ENCODE results near the gene MRPL11. TPM values are rescaled to one million over a fixed set of nuclear protein-coding genes. Genes with fewer than 3 reads are reported as not detected.

MRPL11 gene
- total and polyA plus RNA-seq, 2 experiments from 2014 or later: 139 to 237 TPM

- Mint-ChIP-seq H3K9me3 (peaks cover 4% of the 10 kb centered on the region), H3K4me1 (no peaks in the 10 kb centered on the region), H3K27me3 (ENCODE audit: insufficient read depth, low read depth, poor library complexity) (peaks cover 6% of the 10 kb centered on the region), H3K27ac (no peak overlapping the region), H3K36me3 (ENCODE audit: low read depth) (no peaks in the 10 kb centered on the region), H3K4me3 (no peak overlapping the region)
- no peak overlapping the region for H3K4me2 ChIP-seq
- peak; percentile 94 for DNase-seq (ENCODE audit: low spot score)
- H4K20me1 ChIP-seq (replicated peaks; ENCODE audit: insufficient read depth): no peaks in the 10 kb centered on the region
- peak overlapping the region; percentile 76; the same call in 1 of the 2 replicates for H2AFZ ChIP-seq
- no peak overlapping the region for H3K27ac ChIP-seq (ENCODE audit: low read depth)
- H3K4me3 ChIP-seq: no peak overlapping the region
- no peaks in the 10 kb centered on the region for H3K36me3 ChIP-seq (ENCODE audit: insufficient read depth)
- H3K79me2 ChIP-seq (replicated peaks; ENCODE audit: insufficient read depth): no peaks in the 10 kb centered on the region
- no peaks in the 10 kb centered on the region; the same call in 1 of the 2 replicates for H3F3A ChIP-seq (replicated peaks; ENCODE audit: low read depth)
- H3K9me2 ChIP-seq (ENCODE audit: insufficient read depth): no peaks in the 10 kb centered on the region
- ATAC-seq: peak; percentile 84
- H3K4me1 ChIP-seq (ENCODE audit: insufficient read depth): no peaks in the 10 kb centered on the region
- no peaks in the 10 kb centered on the region for H3K27me3 ChIP-seq (ENCODE audit: insufficient read depth)
- TF ChIP-seq CREB1 (CRISPR knock-in tag; IDR thresholded peaks at IDR 0.05; ENCODE audit: low read depth): no peak
- TF ChIP-seq, protein P1, sequence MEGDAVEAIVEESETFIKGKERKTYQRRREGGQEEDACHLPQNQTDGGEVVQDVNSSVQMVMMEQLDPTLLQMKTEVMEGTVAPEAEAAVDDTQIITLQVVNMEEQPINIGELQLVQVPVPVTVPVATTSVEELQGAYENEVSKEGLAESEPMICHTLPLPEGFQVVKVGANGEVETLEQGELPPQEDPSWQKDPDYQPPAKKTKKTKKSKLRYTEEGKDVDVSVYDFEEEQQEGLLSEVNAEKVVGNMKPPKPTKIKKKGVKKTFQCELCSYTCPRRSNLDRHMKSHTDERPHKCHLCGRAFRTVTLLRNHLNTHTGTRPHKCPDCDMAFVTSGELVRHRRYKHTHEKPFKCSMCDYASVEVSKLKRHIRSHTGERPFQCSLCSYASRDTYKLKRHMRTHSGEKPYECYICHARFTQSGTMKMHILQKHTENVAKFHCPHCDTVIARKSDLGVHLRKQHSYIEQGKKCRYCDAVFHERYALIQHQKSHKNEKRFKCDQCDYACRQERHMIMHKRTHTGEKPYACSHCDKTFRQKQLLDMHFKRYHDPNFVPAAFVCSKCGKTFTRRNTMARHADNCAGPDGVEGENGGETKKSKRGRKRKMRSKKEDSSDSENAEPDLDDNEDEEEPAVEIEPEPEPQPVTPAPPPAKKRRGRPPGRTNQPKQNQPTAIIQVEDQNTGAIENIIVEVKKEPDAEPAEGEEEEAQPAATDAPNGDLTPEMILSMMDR (conservative IDR thresholded peaks at IDR 0.05; ENCODE audit: low read depth in 2 of 2): peak; percentile 84 to 93
- TF ChIP-seq, protein P2, sequence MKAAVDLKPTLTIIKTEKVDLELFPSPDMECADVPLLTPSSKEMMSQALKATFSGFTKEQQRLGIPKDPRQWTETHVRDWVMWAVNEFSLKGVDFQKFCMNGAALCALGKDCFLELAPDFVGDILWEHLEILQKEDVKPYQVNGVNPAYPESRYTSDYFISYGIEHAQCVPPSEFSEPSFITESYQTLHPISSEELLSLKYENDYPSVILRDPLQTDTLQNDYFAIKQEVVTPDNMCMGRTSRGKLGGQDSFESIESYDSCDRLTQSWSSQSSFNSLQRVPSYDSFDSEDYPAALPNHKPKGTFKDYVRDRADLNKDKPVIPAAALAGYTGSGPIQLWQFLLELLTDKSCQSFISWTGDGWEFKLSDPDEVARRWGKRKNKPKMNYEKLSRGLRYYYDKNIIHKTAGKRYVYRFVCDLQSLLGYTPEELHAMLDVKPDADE (IDR thresholded peaks at IDR 0.05): no peak
Observed at GRCh38 chr11:66388780-66389386, 49.8 kb downstream of the MRPL11 start.

DNA sequence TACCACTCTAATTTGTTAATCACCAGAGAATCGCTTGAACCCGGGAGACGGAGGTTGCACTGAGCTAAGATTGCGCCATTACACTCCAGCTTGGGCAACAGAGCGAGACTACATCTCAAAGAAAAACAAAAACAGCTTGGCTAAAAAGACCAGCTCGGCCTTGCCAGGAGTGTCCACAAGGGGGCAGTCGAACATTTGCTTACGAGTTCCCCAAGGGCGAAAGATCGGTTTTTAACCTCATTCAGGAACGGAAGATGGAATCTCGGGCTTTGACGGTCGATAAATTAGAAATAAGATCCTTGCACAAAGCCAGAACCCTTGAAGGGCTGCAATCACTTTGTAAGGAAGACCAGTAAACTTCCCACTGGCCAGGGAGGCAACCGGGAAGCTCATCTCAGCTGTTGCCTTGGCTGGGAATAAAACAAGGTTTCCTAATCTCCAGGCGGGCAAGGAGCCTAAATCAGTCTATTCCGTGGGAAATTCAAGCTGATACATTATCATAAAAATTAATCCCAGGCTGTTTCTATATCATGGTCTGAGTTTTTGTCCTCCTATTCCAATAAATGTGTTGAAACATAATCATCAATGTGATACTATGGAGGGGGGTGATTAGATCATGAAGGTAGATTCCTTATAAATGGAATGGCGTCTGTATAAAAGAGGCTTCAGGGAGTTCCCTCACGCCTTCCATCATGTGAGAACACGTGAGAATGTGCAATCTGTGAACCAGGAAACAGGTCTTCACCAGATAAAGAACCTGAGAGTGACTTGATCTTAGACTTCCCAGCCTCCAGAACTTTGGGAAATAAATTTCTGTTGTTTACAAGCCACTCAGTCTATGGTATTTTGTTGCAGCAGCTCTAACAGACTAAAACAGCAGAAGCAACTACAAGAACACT, 52.2 kb downstream of the MRPL11 start:
- peak; percentile 74 for ATAC-seq
- TF ChIP-seq, protein P1 (conservative IDR thresholded peaks at IDR 0.05; ENCODE audit: low read depth in 2 of 2): peak; percentile 90 to 98
- no peak for TF ChIP-seq POLR2AphosphoS5 (IDR thresholded peaks at IDR 0.05; ENCODE audit: low read depth)
- Histone ChIP-seq H2AFZ (peak overlapping the region; percentile 15; the same call in 1 of the 2 replicates), H3K4me1 (ENCODE audit: insufficient read depth) (no peaks in the 10 kb centered on the region), H3K36me3 (ENCODE audit: insufficient read depth) (no peaks in the 10 kb centered on the region), H3K4me3 (peak overlapping the region; percentile 32; the same call in 1 of the 2 replicates), H3K79me2 (replicated peaks; ENCODE audit: insufficient read depth) (no peaks in the 10 kb centered on the region), H3K9me2 (ENCODE audit: insufficient read depth) (no peaks in the 10 kb centered on the region), H3F3A (replicated peaks; ENCODE audit: low read depth) (no peaks in the 10 kb centered on the region; the same call in 1 of the 2 replicates), H3K4me2 (peak overlapping the region; percentile 63), H3K27me3 (ENCODE audit: insufficient read depth) (no peaks in the 10 kb centered on the region), H4K20me1 (replicated peaks; ENCODE audit: insufficient read depth) (no peaks in the 10 kb centered on the region), H3K27ac (ENCODE audit: low read depth) (no peak overlapping the region)
- DNase-seq (ENCODE audit: low spot score): peak; percentile 97
- Mint-ChIP-seq H3K36me3 (ENCODE audit: low read depth) (no peaks in the 10 kb centered on the region), H3K4me3 (peak overlapping the region; percentile 53), H3K9me3 (no peaks in the 10 kb centered on the region), H3K27me3 (ENCODE audit: insufficient read depth, low read depth, poor library complexity) (peaks cover 6% of the 10 kb centered on the region), H3K4me1 (no peaks in the 10 kb centered on the region), H3K27ac (no peak overlapping the region)

Small RNAs within 50 kb of the gene (small RNA-seq; reads per million reads assigned to genes)
- not detected for gene RF00416 (ENCODE audit: low replicate concordance)
- gene RNU1-84P (ENCODE audit: low replicate concordance): not detected

Other genes starting within 250 kb of the MRPL11 start
- 31.1 and 40.4 TPM in 2 replicates for gene KLC2, start 181.1 kb downstream of the MRPL11 start, total RNA-seq (2014; rRNA removed; shearing (Covaris generic))
- 17.8 and 18.3 TPM in 2 replicates for gene KLC2, start 181.1 kb downstream of the MRPL11 start, polyA plus RNA-seq (2016; fragmentation: Nextera tagmentation; extraction: Ambion mirVana)
- gene RAB1B, start 170.2 kb downstream of the MRPL11 start, total RNA-seq (2014; rRNA removed; shearing (Covaris generic)): 92.7 and 99.6 TPM in 2 replicates
- gene RAB1B, start 170.2 kb downstream of the MRPL11 start, polyA plus RNA-seq (2016; fragmentation: Nextera tagmentation; extraction: Ambion mirVana): 30.3 and 30.5 TPM in 2 replicates
- gene CNIH2, start 160.7 kb downstream of the MRPL11 start, total RNA-seq (2014; rRNA removed; shearing (Covaris generic)): 9.2 and 10.8 TPM in 2 replicates
- 4.3 and 7.9 TPM in 2 replicates for gene CNIH2, start 160.7 kb downstream of the MRPL11 start, polyA plus RNA-seq (2016; fragmentation: Nextera tagmentation; extraction: Ambion mirVana)
- gene YIF1A, start 149.7 kb downstream of the MRPL11 start, total RNA-seq (2014; rRNA removed; shearing (Covaris generic)): 75.0 and 87.0 TPM in 2 replicates
- gene YIF1A, start 149.7 kb downstream of the MRPL11 start, polyA plus RNA-seq (2016; fragmentation: Nextera tagmentation; extraction: Ambion mirVana): 71.5 and 75.6 TPM in 2 replicates
- 4.4 and 5.0 TPM in 2 replicates for gene TMEM151A, start 147.0 kb downstream of the MRPL11 start, total RNA-seq (2014; rRNA removed; shearing (Covaris generic))
- 1.0 and 1.2 TPM in 2 replicates for gene TMEM151A, start 147.0 kb downstream of the MRPL11 start, polyA plus RNA-seq (2016; fragmentation: Nextera tagmentation; extraction: Ambion mirVana)
- 2.0 and 3.8 TPM in 2 replicates for gene CD248, start 121.8 kb downstream of the MRPL11 start, total RNA-seq (2014; rRNA removed; shearing (Covaris generic))
- 2.4 and 2.7 TPM in 2 replicates for gene CD248, start 121.8 kb downstream of the MRPL11 start, polyA plus RNA-seq (2016; fragmentation: Nextera tagmentation; extraction: Ambion mirVana)
- gene RIN1, start 102.4 kb downstream of the MRPL11 start, total RNA-seq (2014; rRNA removed; shearing (Covaris generic)): 3.7 and 8.2 TPM in 2 replicates
- gene RIN1, start 102.4 kb downstream of the MRPL11 start, polyA plus RNA-seq (2016; fragmentation: Nextera tagmentation; extraction: Ambion mirVana): 1.9 and 2.5 TPM in 2 replicates
- 53.6 and 59.1 TPM in 2 replicates for gene BRMS1, start 93.7 kb downstream of the MRPL11 start, total RNA-seq (2014; rRNA removed; shearing (Covaris generic))
- gene BRMS1, start 93.7 kb downstream of the MRPL11 start, polyA plus RNA-seq (2016; fragmentation: Nextera tagmentation; extraction: Ambion mirVana): 61.7 and 62.2 TPM in 2 replicates
- 41.9 TPM in 2 replicates for gene B4GAT1, start 91.2 kb downstream of the MRPL11 start, total RNA-seq (2014; rRNA removed; shearing (Covaris generic))
- 23.5 and 26.7 TPM in 2 replicates for gene B4GAT1, start 91.2 kb downstream of the MRPL11 start, polyA plus RNA-seq (2016; fragmentation: Nextera tagmentation; extraction: Ambion mirVana)
- 26.3 and 31.1 TPM in 2 replicates for gene SLC29A2, start 67.1 kb downstream of the MRPL11 start, total RNA-seq (2014; rRNA removed; shearing (Covaris generic))
- gene SLC29A2, start 67.1 kb downstream of the MRPL11 start, polyA plus RNA-seq (2016; fragmentation: Nextera tagmentation; extraction: Ambion mirVana): 26.0 TPM in 2 replicates
- gene NPAS4, start 17.8 kb downstream of the MRPL11 start, total RNA-seq (2014; rRNA removed; shearing (Covaris generic)): 0.35 and 0.97 TPM in 2 replicates
- gene NPAS4, start 17.8 kb downstream of the MRPL11 start, polyA plus RNA-seq (2016; fragmentation: Nextera tagmentation; extraction: Ambion mirVana): 0.66 and 0.71 TPM in 2 replicates
- gene PELI3, start 28.1 kb upstream of the MRPL11 start, total RNA-seq (2014; rRNA removed; shearing (Covaris generic)): 8.5 and 9.1 TPM in 2 replicates
- gene PELI3, start 28.1 kb upstream of the MRPL11 start, polyA plus RNA-seq (2016; fragmentation: Nextera tagmentation; extraction: Ambion mirVana): 2.2 and 2.8 TPM in 2 replicates
- 85.9 and 101 TPM in 2 replicates for gene DPP3, start 41.6 kb upstream of the MRPL11 start, total RNA-seq (2014; rRNA removed; shearing (Covaris generic))
- gene DPP3, start 41.6 kb upstream of the MRPL11 start, polyA plus RNA-seq (2016; fragmentation: Nextera tagmentation; extraction: Ambion mirVana): 22.2 and 22.7 TPM in 2 replicates
- gene BBS1, start 71.8 kb upstream of the MRPL11 start, total RNA-seq (2014; rRNA removed; shearing (Covaris generic)): 27.8 and 41.3 TPM in 2 replicates
- gene BBS1, start 71.8 kb upstream of the MRPL11 start, polyA plus RNA-seq (2016; fragmentation: Nextera tagmentation; extraction: Ambion mirVana): 8.7 and 11.6 TPM in 2 replicates
- 10.0 and 13.1 TPM in 2 replicates for gene ZDHHC24, start 107.2 kb upstream of the MRPL11 start, total RNA-seq (2014; rRNA removed; shearing (Covaris generic))
- gene ZDHHC24, start 107.2 kb upstream of the MRPL11 start, polyA plus RNA-seq (2016; fragmentation: Nextera tagmentation; extraction: Ambion mirVana): 5.6 and 7.3 TPM in 2 replicates
- 3.8 and 6.3 TPM in 2 replicates for gene ACTN3, start 108.1 kb upstream of the MRPL11 start, total RNA-seq (2014; rRNA removed; shearing (Covaris generic))
- 6.0 and 7.3 TPM in 2 replicates for gene ACTN3, start 108.1 kb upstream of the MRPL11 start, polyA plus RNA-seq (2016; fragmentation: Nextera tagmentation; extraction: Ambion mirVana)
- 39.9 and 51.1 TPM in 2 replicates for gene CTSF, start 129.8 kb upstream of the MRPL11 start, total RNA-seq (2014; rRNA removed; shearing (Covaris generic))
- gene CTSF, start 129.8 kb upstream of the MRPL11 start, polyA plus RNA-seq (2016; fragmentation: Nextera tagmentation; extraction: Ambion mirVana): 20.4 and 21.6 TPM in 2 replicates
- 0.74 and 1.2 TPM in 2 replicates for gene CCDC87, start 154.2 kb upstream of the MRPL11 start, total RNA-seq (2014; rRNA removed; shearing (Covaris generic))
- gene CCDC87, start 154.2 kb upstream of the MRPL11 start, polyA plus RNA-seq (2016; fragmentation: Nextera tagmentation; extraction: Ambion mirVana): 0.12 and 0.39 TPM in 2 replicates
- gene CCS, start 154.3 kb upstream of the MRPL11 start, total RNA-seq (2014; rRNA removed; shearing (Covaris generic)): 36.1 and 39.1 TPM in 2 replicates
- 53.2 and 60.7 TPM in 2 replicates for gene CCS, start 154.3 kb upstream of the MRPL11 start, polyA plus RNA-seq (2016; fragmentation: Nextera tagmentation; extraction: Ambion mirVana)
- 83.1 and 83.5 TPM in 2 replicates for gene RBM14, start 177.8 kb upstream of the MRPL11 start, total RNA-seq (2014; rRNA removed; shearing (Covaris generic))
- 39.7 and 45.4 TPM in 2 replicates for gene RBM14, start 177.8 kb upstream of the MRPL11 start, polyA plus RNA-seq (2016; fragmentation: Nextera tagmentation; extraction: Ambion mirVana)
- 133 and 147 TPM in 2 replicates for gene RBM4, start 199.9 kb upstream of the MRPL11 start, total RNA-seq (2014; rRNA removed; shearing (Covaris generic))
- gene RBM4, start 199.9 kb upstream of the MRPL11 start, polyA plus RNA-seq (2016; fragmentation: Nextera tagmentation; extraction: Ambion mirVana): 122 and 146 TPM in 2 replicates
- 22.9 and 31.0 TPM in 2 replicates for gene RBM4B, start 239.0 kb upstream of the MRPL11 start, total RNA-seq (2014; rRNA removed; shearing (Covaris generic))
- 21.1 and 28.0 TPM in 2 replicates for gene RBM4B, start 239.0 kb upstream of the MRPL11 start, polyA plus RNA-seq (2016; fragmentation: Nextera tagmentation; extraction: Ambion mirVana)

Measured in GM23338 (cell line).